Anterior cingulate cortex (tissue), 58 donors: Measurements from ENCODE around the gene SIRT2.

ENCODE experiments used
- DNase-seq, 58 donors: peaks; one replicate each; lab custom pipeline; 2025; lab: John Stamatoyannopoulos, UW

The SIRT2 gene

DNA sequence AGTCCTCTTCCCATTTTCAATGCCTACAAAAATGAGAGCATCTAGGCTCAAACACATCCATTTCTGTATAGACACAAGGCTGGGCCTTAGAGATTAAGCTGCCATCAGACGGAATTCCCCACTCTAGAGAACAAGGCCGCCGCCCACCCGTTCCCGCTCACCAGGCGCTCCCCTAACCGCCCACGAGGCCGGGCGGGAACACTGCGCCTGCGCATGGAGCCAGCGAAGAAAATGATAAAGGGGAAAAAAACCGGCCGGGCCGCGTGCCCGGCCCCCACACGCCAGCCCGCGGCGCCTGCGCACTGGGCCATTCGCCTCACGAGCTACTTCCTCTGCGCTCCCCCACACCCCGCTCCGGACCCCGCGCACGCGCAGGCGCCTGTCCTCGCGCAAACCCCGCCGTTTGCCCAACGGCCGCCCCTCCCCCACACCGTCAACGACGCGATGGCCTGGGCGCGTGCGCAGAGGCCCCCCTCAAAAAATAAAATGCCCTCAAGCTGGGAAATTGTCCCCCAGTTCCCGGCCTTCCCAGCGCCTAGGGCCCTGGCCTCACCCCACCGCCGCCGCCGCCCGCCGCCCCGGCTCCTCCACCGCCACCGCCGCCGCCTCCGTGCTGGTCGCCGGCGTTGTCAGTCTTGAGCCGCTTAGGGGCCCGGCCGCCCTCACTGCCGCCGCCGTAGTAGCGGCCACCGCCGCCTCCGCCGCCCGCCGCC lies 50.1 kb downstream of the SIRT2 start:
- DNase-seq = peak; percentile 47 to 96 (median 89)

GRCh38 chr19:38848299-38849146 lies 50.9 kb downstream of the SIRT2 start:
- DNase-seq = no peak

DNA sequence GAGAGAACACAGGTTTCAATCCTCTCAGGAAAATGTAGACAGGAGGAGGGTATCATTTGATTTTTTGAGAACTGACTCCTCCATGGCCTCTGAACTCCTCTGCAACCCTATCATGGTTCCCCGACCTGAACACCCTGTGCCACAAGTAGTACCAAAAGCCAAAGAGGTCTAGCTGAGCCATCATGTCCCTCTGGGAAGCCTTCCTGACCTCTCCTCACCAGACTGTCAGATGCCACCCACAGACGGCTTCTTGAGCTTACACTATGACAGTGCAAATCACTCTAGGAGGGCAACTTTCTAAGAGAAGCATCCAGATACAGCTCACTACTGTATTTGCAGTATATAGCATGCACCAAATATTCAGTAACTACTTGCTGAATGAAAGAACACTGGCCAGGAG lies 53.3 kb downstream of the SIRT2 start:
- DNase-seq = no peak

DNA sequence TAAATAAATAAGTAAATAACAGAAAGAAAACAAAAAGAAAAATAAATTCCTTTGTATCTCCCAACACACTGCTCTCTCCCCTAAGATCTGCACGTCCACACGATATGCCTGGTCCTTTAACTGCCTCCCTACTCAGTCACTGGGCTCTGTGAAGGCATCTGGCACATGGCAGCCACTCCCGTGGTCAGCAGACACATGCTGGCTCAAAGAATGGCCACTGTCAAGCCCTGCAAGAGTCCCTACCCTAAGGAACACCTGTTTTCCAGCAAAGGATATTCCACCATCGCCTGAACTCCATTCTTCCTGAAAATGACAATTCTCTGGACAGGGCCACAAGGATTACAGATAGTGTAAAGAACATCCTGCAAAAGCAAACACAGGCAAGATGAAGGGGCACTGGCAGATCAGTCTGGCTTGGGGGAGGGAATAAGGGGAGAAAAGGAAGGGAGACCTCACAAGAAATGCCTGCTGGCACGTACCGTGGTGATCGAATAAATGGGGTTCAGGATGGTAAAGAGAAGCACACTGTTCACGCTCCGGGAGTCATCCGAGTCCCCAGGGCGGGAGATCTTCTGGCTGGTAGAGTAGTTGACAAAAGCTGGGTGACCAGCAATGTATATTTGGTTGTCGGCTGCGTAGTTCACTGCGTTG lies 53.9 kb downstream of the SIRT2 start:
- no peak for DNase-seq

DNA sequence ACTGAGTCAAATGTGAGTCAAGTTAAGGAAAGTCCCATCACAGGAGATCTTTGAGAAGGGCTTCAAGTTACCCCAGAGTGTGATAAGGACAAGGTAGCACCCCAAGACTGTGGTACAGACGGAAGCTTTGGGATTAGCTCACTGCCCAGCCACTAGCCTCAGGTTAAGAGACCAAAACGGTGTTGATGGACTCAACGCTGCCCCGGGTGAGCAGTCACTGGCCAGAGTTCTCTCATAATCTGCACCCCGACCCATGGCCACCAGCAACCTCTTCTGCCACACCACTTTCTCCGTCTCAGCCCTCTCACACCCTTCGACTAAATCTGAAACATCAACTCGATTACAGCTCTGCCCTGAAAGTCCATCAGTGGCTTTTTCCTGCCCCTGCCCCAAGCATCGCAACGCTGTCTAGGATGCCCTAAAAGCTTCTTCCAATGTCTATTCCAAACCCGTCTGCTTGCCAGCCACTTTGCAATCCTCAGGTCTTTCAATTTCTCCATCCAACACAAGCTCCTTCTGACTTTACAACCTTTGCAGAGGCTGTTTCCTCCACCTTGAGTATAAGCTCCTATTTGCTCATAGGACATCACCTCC lies 55.2 kb downstream of the SIRT2 start:
- no peak for DNase-seq

- no peak for DNase-seq
Measured at GRCh38 chr19:38843175-38843758, 56.2 kb downstream of the SIRT2 start.

GRCh38 chr19:38842439-38843174 lies 56.8 kb downstream of the SIRT2 start:
- DNase-seq = no peak

DNA sequence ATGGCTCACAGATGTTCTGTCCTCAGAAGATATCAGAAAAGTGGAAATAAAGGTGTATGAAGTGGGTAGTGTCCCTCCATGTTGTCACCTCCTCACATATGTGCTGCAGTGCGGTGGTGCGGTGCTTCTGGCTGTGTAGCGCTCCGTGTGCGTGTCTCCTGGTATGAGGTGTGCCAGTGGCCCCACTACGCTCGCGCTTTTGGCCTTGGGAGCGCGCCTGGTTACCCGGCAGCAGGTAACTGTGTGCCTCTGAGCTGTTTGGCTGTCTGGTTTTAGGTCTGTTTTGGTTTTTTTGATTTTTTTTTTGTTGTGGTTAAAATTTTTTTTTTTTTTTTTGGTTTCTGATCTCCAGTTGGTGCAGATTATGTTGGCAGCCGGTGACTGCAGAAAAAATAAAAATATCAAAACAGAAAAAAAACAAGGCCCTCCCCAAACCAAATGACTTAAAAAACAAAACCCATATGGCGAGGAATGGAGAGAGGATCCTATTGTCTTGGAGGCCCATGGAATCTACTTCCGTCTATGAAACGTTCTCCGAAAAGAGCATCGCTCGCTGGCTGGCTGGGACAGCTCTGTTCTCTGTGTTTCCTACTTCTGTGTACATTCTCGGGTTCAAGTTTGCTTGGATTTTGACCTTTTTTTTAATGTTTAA lies 57.5 kb downstream of the SIRT2 start:
- no peak for DNase-seq

- no peak for DNase-seq
Measured at GRCh38 chr19:38841180-38841766, 58.1 kb downstream of the SIRT2 start.

- no peak for DNase-seq
Measured at GRCh38 chr19:38840583-38840968, 58.8 kb downstream of the SIRT2 start.

DNA sequence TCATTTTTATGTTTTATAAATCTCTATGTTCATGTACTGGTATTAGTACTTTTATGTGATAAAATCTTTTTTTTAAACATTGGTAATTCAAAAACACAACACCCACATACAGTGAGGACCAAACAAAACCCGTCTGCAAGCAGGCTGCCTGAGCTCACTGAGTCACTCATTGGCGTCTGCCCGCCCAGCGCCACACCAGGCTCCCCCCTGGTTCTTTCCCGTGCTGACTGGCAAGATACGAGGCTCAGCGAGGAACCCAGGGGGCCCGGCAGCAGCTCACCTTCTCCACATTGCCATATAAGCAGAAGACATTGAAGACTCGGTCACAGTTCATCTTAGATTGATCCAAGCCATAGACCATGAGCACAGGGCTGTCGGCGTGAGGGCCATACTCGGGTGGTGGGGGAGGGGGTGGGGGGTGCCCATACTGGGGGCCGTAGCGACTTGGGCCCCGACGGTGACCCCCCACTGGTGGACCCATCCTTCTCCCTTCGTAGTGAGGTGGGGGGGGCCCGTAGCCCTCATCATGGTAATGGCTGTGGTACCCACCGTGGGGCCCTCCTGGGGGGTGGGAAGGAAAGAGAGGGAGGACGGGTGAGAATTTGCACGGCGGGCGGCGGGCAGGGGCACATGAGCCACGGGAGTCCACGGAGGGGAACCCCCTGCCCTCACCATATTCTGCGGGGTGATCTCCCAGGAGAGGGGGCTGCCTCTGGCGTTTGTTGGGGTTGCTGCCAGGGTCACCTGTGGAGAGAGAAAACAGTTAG lies 59.4 kb downstream of the SIRT2 start:
- no peak for DNase-seq

DNA sequence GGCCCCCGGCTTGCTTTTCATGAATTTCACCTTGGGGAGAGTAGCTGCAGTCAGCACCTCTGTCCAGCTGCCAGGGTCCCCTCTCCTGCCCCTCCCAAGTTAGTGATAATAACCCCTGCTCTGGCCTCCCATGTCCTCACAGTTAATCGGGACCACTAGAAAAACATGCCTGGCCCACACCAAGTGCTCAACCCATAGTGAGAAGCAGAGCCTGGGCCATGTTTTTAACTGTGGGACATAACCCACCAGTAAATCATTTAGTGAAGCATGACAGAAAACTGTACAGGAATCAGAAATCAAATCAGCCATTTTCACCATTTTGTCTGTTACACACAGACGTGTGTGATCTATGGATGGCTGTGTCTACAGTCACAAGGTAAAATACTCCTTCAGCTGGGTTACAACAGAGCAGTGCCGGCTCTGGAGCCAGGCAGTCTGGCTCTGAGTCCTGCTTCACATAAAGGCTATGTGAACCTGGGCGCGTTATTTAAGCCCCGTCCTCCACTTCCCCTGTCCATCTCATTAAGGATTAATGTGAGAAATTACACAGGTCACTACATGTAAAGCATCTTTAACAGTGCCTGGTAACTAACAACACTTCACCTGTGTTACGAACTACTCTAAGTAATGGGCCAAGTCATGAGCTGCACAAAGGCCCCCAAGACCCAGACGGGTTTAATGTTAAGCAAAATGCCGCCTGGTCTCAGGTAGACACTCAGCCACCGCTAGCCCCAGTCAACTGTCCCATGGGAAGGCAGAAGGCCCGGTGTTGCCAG lies 60.2 kb downstream of the SIRT2 start:
- no peak for DNase-seq

- no peak for DNase-seq
Measured at GRCh38 chr19:38838208-38838985, 61.0 kb downstream of the SIRT2 start.

- DNase-seq = no peak
Measured at GRCh38 chr19:38837656-38838121, 61.7 kb downstream of the SIRT2 start.

DNA sequence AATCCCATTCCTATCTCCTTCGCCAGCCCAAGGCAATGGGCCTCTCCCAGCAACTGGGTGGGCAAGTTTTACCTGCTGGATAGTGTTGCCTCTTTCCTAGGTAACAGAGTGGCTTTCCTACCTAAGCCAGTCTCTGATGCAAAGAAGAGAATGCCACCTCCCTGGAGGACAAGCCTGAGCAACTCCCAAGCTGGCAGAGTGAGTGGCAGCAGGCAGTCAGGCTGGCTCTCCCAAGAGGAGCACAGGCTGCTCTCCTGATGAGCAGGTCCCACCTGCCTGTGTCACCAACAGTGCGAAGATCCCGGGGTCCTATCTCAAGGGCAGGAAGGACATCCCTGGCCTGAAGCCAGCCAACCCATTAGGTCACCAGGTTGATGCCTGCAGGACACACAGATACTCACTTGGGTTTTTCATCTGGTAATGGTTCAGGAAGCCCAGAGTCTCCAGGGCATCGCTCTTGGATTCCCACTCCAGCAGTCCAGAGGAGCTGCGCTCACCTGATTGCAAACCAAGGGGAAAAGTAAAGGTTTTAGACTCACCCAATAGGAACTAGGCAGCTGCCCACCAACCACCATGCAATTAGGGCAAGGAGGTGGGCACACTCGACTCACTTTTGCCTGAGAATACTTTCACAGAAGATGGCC lies 62.3 kb downstream of the SIRT2 start:
- no peak for DNase-seq
